SK-N-SH treated with all-trans-retinoic acid at 6 μM for 48 hours (cell line): ENCODE data around the gene CFAP70.

Source experiments
- ATAC-seq: fragments of 200-7000 bp; cut with Tn5 transposase; 3 replicates; pipeline ENCODE4 v1.9.1; 2020; ENCODE audit warnings: mild to moderate bottlenecking, moderate library complexity
- ARNTL ChIP-seq: fragments of 450-650 bp; formaldehyde crosslinking; IDR thresholded peaks from 2 replicates; pipeline ENCODE4 v1.5.0; 2020; ENCODE audit warnings: low read depth, mild to moderate bottlenecking, moderate library complexity, borderline replicate concordance
- BACH2 ChIP-seq: fragments of 250-450 bp; sonication (Bioruptor Pico); IDR thresholded peaks from 2 replicates; pipeline ENCODE4 v1.9.0; 2021; ENCODE audit warnings: mild to moderate bottlenecking, borderline replicate concordance
- CREB5 ChIP-seq: fragments of 250-450 bp; sonication (Bioruptor Pico); IDR thresholded peaks from 2 replicates; pipeline ENCODE4 v1.5.1; 2020; ENCODE audit warnings: low read depth, mild to moderate bottlenecking, moderate library complexity
- CSRNP3 ChIP-seq: fragments of 250-450 bp; sonication (Bioruptor Pico); IDR thresholded peaks from 2 replicates; pipeline ENCODE4 v1.5.1; 2021; ENCODE audit warnings: mild to moderate bottlenecking, moderate library complexity
- ESRRG ChIP-seq: fragments of 250-450 bp; sonication (Bioruptor Pico); IDR thresholded peaks from 2 replicates; pipeline ENCODE4 v1.6.1; 2021; ENCODE audit warnings: mild to moderate bottlenecking
- GLIS3 ChIP-seq: fragments of 250-450 bp; sonication (Bioruptor Pico); IDR thresholded peaks from 2 replicates; pipeline ENCODE4 v1.5.0; 2020; ENCODE audit warnings: mild to moderate bottlenecking, moderate library complexity
- OSR1 ChIP-seq: fragments of 250-450 bp; sonication (Bioruptor Pico); IDR thresholded peaks from 2 replicates; pipeline ENCODE4 v1.8.0; 2022; ENCODE audit warnings: moderate library complexity, mild to moderate bottlenecking, inconsistent platforms
- PATZ1 ChIP-seq: fragments of 250-450 bp; sonication (Bioruptor Pico); IDR thresholded peaks from 2 replicates; pipeline ENCODE4 v1.8.0; 2020; ENCODE audit warnings: mild to moderate bottlenecking, moderate library complexity, borderline replicate concordance
- PPARA ChIP-seq: fragments of 250-450 bp; sonication (Bioruptor Pico); IDR thresholded peaks from 2 replicates; pipeline ENCODE4 v1.5.0; 2020; ENCODE audit warnings: mild to moderate bottlenecking, borderline replicate concordance
- RARB ChIP-seq: fragments of 250-450 bp; sonication (Bioruptor Pico); IDR thresholded peaks from 2 replicates; pipeline ENCODE4 v1.8.0; 2021; ENCODE audit warnings: mild to moderate bottlenecking, moderate library complexity
- SNAI2 ChIP-seq: fragments of 250-450 bp; sonication (Bioruptor Pico); IDR thresholded peaks from 2 replicates; pipeline ENCODE4 v1.5.0; 2020; ENCODE audit warnings: mild to moderate bottlenecking, moderate library complexity
- TOX ChIP-seq: fragments of 250-450 bp; sonication (Bioruptor Pico); IDR thresholded peaks from 2 replicates; pipeline ENCODE4 v1.8.0; 2021; ENCODE audit warnings: mild to moderate bottlenecking, moderate library complexity, borderline replicate concordance
- ZC3H10 ChIP-seq: fragments of 250-450 bp; sonication (Bioruptor Pico); IDR thresholded peaks from 2 replicates; pipeline ENCODE4 v1.5.1; 2021; ENCODE audit warnings: mild to moderate bottlenecking, moderate library complexity
- ZFP30 ChIP-seq: fragments of 450-650 bp; formaldehyde crosslinking; IDR thresholded peaks from 2 replicates; pipeline ENCODE4 v1.5.0; 2022; ENCODE audit warnings: mild to moderate bottlenecking, moderate library complexity
- ZNF565 ChIP-seq: fragments of 450-650 bp; formaldehyde crosslinking; conservative IDR thresholded peaks from 2 replicates; pipeline ENCODE4 v1.5.0; 2020; ENCODE audit warnings: low read depth, mild to moderate bottlenecking, moderate library complexity
- TF ChIP-seq, protein P1 (sequence below): fragments of 250-450 bp; sonication (Bioruptor Pico); IDR thresholded peaks from 2 replicates; pipeline ENCODE4 v1.8.0; 2021; ENCODE audit warnings: low read depth, mild to moderate bottlenecking, moderate library complexity, borderline replicate concordance
- TF ChIP-seq, protein P2 (sequence below): fragments of 250-450 bp; sonication (Bioruptor Pico); IDR thresholded peaks from 2 replicates; pipeline ENCODE4 v1.5.0; 2020; ENCODE audit warnings: mild to moderate bottlenecking, moderate library complexity

Gene CFAP70

DNA sequence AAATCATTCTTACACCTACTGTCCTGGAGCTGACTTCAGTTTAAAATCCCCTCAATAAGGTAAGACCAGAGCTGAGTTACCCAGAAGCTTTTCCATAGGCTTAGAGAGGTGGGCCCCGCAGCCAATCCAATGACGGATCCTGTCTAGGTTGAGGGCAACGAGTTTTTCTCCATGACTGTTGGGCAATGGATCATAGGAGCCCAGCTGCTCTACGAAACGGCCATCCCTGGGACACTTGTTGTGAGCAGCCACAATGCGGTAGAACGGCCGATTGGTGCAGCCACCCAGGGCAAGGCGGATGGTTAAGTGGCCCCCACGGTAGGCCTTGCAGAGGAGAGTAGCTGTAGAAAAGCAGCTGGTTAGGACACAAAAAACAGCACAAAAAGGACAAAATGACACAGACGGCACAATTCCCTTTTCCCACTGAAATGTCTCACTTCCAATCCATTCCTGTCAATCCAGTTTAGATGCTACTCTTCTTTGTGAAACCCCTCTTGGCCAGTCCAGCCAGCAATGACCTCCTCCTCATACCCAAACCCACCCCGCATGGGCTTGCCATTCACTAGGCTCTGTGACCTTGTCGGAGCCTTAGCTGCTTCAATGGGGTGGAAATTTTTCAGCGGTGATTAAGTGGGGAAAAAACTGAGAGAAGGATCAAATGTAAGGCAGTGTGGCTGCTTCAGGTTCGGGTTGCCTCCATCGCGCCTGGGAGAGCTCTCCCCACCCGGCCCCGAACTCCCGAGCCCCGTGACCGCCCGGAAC is 106.8 kb downstream of the CFAP70 start:
- TF ChIP-seq ESRRG (no peak), ZNF565 (no peak), PPARA (CRISPR knock-in tag) (no peak), CSRNP3 (CRISPR knock-in tag) (no peak), ARNTL (CRISPR knock-in tag) (no peak), GLIS3 (CRISPR knock-in tag) (no peak), SNAI2 (no peak), ZC3H10 (CRISPR knock-in tag) (no peak)
- TF ChIP-seq, protein P1, sequence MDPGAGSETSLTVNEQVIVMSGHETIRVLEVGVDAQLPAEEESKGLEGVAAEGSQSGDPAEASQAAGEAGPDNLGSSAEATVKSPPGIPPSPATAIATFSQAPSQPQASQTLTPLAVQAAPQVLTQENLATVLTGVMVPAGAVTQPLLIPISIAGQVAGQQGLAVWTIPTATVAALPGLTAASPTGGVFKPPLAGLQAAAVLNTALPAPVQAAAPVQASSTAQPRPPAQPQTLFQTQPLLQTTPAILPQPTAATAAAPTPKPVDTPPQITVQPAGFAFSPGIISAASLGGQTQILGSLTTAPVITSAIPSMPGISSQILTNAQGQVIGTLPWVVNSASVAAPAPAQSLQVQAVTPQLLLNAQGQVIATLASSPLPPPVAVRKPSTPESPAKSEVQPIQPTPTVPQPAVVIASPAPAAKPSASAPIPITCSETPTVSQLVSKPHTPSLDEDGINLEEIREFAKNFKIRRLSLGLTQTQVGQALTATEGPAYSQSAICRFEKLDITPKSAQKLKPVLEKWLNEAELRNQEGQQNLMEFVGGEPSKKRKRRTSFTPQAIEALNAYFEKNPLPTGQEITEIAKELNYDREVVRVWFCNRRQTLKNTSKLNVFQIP (CRISPR knock-in tag), result no peak
- peak; percentile 79 for ATAC-seq

GRCh38 chr10:73248259-73248724 is 110.4 kb downstream of the CFAP70 start:
- TF ChIP-seq ZNF565 (no peak), RARB (no peak)
- TF ChIP-seq, all 23 proteins: peak for 0

GRCh38 chr10:73247509-73248258 is 111.0 kb downstream of the CFAP70 start:
- TF ChIP-seq CSRNP3 (CRISPR knock-in tag), result peak; percentile 18; the same call in 1 of the 2 replicates
- TF ChIP-seq OSR1 (CRISPR knock-in tag), result no peak
- TF ChIP-seq CREB5 (CRISPR knock-in tag), result no peak; the same call in 1 of the 2 replicates
- no peak for ATAC-seq

More at GRCh38 chr10:73248259-73248724, 110.4 kb downstream of the CFAP70 start:
- ATAC-seq, result no peak

- TF ChIP-seq ZFP30 (CRISPR knock-in tag) (no peak), ESRRG (0 out of 2 replicates have a peak, but pooled peaks have one; percentile 12)
- peak; percentile 85 for ATAC-seq
Measured at GRCh38 chr10:73246646-73247508, 111.8 kb downstream of the CFAP70 start, which contains the start of gene DNAJC9. TSS of gene DNAJC9 (minus strand) at chr10:73247255. CDS start at chr10:73247189, 66 bp downstream.

- ATAC-seq, result no peak
- TF ChIP-seq, protein P2, sequence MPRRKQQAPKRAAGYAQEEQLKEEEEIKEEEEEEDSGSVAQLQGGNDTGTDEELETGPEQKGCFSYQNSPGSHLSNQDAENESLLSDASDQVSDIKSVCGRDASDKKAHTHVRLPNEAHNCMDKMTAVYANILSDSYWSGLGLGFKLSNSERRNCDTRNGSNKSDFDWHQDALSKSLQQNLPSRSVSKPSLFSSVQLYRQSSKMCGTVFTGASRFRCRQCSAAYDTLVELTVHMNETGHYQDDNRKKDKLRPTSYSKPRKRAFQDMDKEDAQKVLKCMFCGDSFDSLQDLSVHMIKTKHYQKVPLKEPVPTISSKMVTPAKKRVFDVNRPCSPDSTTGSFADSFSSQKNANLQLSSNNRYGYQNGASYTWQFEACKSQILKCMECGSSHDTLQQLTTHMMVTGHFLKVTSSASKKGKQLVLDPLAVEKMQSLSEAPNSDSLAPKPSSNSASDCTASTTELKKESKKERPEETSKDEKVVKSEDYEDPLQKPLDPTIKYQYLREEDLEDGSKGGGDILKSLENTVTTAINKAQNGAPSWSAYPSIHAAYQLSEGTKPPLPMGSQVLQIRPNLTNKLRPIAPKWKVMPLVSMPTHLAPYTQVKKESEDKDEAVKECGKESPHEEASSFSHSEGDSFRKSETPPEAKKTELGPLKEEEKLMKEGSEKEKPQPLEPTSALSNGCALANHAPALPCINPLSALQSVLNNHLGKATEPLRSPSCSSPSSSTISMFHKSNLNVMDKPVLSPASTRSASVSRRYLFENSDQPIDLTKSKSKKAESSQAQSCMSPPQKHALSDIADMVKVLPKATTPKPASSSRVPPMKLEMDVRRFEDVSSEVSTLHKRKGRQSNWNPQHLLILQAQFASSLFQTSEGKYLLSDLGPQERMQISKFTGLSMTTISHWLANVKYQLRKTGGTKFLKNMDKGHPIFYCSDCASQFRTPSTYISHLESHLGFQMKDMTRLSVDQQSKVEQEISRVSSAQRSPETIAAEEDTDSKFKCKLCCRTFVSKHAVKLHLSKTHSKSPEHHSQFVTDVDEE (CRISPR knock-in tag), result no peak
- TF ChIP-seq SNAI2, result no peak
- TF ChIP-seq, protein P1 (CRISPR knock-in tag), result no peak
- TF ChIP-seq PATZ1 (CRISPR knock-in tag), result no peak
- TF ChIP-seq BACH2, result no peak
- TF ChIP-seq TOX (CRISPR knock-in tag), result no peak
Measured at GRCh38 chr10:73246322-73246645, 112.4 kb downstream of the CFAP70 start.
